Mucosa of stomach (tissue), 1 donor: ENCODE data around the gene RNF207.

Experiments
- H3K27me3 ChIP-seq: one replicate; pipeline ENCODE4 v1.7.0; 2013; ENCODE audit warnings: mild to moderate bottlenecking, low read length; ENCODE audit not compliant: control insufficient read depth, insufficient read depth
- H3K36me3 ChIP-seq: one replicate; pipeline ENCODE4 v1.7.0; 2013; ENCODE audit warnings: low read length; ENCODE audit not compliant: control insufficient read depth, insufficient read depth
- H3K4me1 ChIP-seq: one replicate; pipeline ENCODE4 v1.7.0; 2013; ENCODE audit warnings: mild to moderate bottlenecking, low read length; ENCODE audit not compliant: control insufficient read depth, insufficient read depth
- H3K4me3 ChIP-seq: one replicate; pipeline ENCODE4 v1.7.0; 2013; ENCODE audit warnings: low read length
- H3K9ac ChIP-seq: one replicate; pipeline ENCODE4 v1.7.0; 2013; ENCODE audit warnings: mild to moderate bottlenecking, low read length, moderate library complexity
- H3K9me3 ChIP-seq: one replicate; pipeline ENCODE4 v1.7.0; 2013; ENCODE audit warnings: mild to moderate bottlenecking, low read length, moderate library complexity; ENCODE audit not compliant: control insufficient read depth
- donor health status: Pancreatic carcinoma.

RNF207 gene

DNA sequence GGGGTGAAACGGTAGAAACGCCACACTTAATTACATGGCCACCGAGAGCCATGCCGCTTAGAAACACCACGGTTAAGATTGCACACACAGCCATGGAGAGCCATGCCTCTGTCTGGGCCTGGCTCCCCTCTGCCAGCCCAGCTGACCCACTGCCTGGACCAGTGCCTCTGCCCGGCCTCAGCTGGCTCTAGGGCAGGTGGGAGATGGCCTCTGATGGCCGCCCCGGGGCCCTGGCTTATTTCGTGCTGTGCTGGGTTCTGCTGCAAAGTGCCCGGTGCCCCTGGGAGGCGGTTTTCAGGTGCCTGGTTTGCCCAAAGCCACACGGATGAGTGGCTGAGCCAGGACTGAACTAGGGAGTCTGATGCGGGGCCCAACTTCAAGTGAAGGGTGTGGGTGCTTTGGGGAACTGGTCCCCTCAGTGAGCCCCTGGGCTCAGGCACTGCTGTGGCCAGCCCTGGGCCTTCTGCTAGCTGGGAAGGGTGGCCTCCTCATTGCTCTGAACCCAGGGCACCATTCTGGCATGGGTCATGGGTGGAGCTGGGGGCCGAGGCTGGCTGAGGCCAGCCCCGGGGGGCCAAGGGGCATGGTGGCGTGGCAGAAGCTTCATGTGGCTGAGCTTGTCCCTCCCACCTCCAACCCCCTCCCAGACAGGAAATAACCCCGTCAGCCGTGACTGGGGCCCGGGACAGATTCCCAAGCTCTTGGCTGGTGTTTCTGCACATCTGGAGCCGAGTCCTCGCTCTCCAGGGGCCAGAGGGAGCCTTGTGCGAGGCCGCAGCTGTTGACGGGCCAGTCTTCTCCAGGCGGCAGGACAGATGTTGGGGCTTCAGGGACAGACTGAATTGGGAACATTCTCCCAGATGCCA, 56.9 kb downstream of the RNF207 start:
- peaks cover 9% of the 10 kb centered on the region for H3K4me1 ChIP-seq
- H3K36me3 ChIP-seq = no peaks in the 10 kb centered on the region
- no peak overlapping the region for H3K4me3 ChIP-seq
- H3K9me3 ChIP-seq = no peaks in the 10 kb centered on the region
- peaks cover 18% of the 10 kb centered on the region for H3K27me3 ChIP-seq
- H3K9ac ChIP-seq = no peak overlapping the region

DNA sequence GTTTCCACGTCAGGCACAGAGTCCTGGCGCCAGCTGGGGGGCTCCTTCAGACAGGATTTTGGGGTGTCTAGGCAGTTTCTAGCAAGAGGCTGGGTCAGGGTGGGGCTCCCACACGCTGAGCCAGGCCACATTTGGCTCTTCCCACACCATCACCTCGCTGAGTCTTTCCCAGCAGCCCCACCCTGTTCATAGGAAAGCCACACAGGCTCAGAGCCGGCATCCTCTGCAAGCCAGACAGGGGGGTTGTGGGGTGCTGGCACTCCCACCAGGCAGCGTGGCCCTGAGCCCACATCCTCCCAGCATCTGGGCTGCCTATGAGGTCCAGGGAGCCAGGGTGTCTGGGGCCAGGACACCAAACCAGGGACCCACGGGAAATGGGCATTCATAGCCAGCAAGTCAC, 57.8 kb downstream of the RNF207 start:
- H3K36me3 ChIP-seq = no peaks in the 10 kb centered on the region
- H3K27me3 ChIP-seq = peaks cover 18% of the 10 kb centered on the region
- H3K9ac ChIP-seq = no peak overlapping the region
- no peaks in the 10 kb centered on the region for H3K9me3 ChIP-seq
- H3K4me1 ChIP-seq = peaks cover 9% of the 10 kb centered on the region
- H3K4me3 ChIP-seq = no peak overlapping the region

DNA sequence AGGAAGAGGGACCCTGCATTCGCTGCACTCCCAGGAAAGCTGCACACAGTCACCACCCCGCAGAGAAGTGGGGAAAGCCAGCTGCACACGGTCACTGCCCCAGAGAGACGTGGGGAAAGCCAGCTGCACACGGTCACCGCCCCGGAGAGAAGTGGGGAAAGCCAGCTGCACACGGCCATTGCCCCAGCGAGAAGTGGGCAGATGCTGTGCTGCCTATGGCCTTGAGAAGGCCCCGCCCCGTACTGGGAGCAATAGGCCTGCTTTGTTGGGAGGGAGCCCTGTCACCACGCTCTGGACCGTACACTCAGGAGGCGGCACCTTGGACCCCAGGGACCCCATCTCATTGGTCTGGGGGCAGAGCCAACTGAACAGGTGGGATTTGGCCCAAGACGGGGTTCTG, 59.2 kb downstream of the RNF207 start:
- Histone ChIP-seq H3K4me3 (no peak overlapping the region), H3K36me3 (no peaks in the 10 kb centered on the region), H3K9me3 (no peaks in the 10 kb centered on the region), H3K27me3 (peaks cover 13% of the 10 kb centered on the region), H3K4me1 (peaks cover 12% of the 10 kb centered on the region), H3K9ac (no peak overlapping the region)

DNA sequence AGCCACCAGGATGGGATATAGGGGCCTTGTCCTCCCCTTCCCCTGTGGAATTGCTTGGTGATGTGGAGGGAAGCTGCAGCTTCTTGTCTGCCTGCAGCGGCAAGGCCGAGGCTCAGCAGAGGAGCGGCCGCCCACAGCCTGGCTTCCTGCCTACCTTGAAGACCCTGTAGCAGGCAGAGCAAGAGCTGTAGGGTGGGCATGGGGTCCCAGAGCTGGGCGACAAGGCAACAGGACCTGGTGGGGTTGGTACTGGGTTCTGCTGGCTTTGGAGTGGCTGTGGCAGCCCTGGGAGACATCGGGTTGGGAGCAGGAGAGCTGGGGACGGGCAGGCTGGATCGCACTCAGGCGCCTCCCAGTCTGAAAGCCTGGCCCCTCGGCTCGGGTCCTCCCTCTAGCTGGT, 60.7 kb downstream of the RNF207 start:
- Histone ChIP-seq H3K27me3 (peaks cover 8% of the 10 kb centered on the region), H3K4me1 (peaks cover 22% of the 10 kb centered on the region), H3K36me3 (no peaks in the 10 kb centered on the region), H3K9me3 (no peaks in the 10 kb centered on the region), H3K9ac (no peak overlapping the region), H3K4me3 (no peak overlapping the region)

DNA sequence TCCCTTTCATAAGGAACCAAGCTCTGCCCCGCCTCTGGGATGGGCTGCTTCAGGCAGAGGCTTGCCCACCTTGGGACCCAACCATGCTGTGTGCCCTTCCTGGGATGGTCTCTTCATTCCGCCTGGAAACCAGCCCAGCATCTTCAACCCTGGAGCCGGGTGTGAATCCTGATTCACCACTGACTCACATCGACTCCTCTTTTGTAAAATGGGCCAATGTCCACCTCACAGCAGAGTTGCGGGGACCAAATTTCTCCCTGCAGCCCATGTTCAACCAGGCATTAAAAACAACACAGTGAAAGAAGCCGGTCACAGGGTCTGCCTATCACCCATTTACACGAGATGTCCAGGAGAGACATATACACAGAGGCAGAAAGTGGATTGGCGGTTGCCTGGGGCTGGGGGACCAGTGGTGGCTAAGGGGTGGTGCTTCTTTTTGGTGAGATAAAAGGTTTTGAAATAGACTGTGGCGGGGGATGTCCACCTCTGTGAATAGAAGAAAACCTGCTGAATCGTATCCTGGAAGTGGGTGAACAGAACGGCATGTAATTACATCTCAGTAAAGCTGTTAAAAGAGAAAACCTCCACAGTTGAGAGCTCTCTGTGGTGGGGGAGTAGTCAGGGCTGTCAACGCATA, 61.9 kb downstream of the RNF207 start:
- peaks cover 24% of the 10 kb centered on the region for H3K4me1 ChIP-seq
- no peaks in the 10 kb centered on the region for H3K36me3 ChIP-seq
- no peaks in the 10 kb centered on the region for H3K27me3 ChIP-seq
- H3K9me3 ChIP-seq = no peaks in the 10 kb centered on the region
- no peak overlapping the region for H3K9ac ChIP-seq
- H3K4me3 ChIP-seq = no peak overlapping the region

DNA sequence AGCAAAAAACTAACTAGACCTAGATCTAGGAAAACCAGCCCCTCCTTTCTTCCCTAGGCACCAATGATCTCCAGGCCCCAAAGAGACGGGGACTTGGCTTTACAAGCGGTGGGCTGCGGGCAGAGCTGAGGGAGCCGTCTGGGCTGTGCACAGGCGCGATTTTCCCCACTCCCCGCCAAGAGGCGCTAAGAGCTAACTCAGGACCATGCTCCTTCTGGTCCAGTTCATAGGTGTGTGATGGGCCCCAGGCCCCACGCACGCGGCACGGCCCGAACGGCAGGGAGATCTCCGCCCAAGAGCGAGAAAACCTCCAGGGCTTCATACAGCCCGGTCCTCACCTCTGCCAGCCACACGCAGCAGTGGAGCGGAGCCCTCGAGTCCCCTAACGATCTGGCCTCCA, 62.5 kb downstream of the RNF207 start:
- Histone ChIP-seq H3K4me1 (peaks cover 24% of the 10 kb centered on the region), H3K36me3 (no peaks in the 10 kb centered on the region), H3K27me3 (no peaks in the 10 kb centered on the region), H3K9ac (no peak overlapping the region), H3K9me3 (no peaks in the 10 kb centered on the region), H3K4me3 (no peak overlapping the region)

DNA sequence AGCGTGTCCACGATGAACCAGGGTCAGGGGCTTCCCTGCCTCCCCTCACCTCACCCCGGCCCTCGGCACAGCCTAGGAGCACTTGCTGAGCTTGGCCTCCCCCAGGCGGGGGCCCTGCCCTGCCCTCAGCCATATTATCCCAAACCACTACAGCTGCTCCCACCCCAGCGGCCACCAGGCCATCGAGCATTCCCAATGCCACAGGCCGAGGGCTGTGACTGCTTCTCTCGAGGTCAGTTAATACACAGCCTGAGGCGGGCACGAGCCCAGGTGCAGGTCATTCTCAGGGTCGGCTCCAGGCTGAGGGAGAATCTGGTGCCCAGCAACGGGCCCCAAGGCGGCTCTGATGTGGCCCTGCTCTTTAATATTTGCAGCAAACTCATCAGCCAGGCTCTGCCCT, 63.4 kb downstream of the RNF207 start:
- no peak overlapping the region for H3K4me3 ChIP-seq
- H3K27me3 ChIP-seq = no peaks in the 10 kb centered on the region
- H3K4me1 ChIP-seq = peaks cover 24% of the 10 kb centered on the region
- H3K36me3 ChIP-seq = no peaks in the 10 kb centered on the region
- no peaks in the 10 kb centered on the region for H3K9me3 ChIP-seq
- H3K9ac ChIP-seq = no peak overlapping the region

DNA sequence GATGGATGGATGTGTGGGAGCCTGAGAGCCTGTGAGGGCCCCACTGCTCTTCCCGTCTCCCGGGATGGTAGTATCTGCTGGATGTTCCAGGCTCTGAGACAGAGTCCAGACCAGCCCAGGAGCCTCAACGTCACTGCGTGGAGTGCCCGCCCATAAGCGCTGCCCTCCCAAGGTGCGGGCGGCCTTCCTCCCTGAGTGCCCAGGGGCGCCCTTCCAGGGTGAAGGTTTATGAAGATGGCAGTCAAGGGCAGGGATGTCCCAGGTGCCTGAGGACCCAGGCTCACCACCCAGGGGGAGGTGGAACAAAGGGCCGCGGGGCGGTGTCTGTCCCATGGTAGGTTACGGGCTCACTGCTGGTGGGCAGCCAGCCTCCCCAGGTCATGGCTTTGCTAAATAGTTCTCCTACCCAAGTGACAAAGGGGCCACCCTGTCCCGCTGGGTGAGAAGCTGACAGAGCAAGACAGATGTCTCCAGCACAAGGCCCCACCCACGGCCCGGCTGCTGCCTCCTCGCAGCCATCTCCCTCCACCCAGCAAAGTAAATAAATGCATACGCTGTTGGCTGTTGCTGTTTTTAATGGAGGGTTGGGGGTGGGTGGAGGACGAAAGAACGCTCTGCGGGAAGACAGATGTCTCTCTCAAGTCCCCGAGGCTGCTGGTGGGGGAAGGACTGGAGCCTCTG, 63.9 kb downstream of the RNF207 start:
- Histone ChIP-seq H3K36me3 (no peaks in the 10 kb centered on the region), H3K27me3 (no peaks in the 10 kb centered on the region), H3K4me3 (no peak overlapping the region), H3K4me1 (peaks cover 24% of the 10 kb centered on the region), H3K9me3 (no peaks in the 10 kb centered on the region), H3K9ac (no peak overlapping the region)

DNA sequence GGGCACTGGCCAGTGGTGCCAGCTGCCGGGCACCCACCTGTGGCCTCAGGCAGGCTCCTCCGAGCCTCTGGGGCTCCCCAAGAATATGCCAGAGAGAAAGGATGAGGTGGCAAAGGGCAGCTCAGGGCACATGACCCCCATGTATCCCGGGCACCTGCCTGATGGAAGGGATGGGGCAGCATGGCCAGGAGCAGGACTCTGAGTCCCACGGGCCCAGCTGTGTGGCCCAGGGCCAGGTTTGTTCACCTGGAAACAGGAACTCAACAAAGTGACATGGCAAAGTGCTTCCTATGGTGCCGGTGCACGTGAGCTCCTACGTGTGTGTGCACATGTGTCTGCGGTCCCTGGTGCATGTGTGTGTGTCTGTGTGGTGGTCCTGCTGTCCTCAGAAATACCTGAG, 64.5 kb downstream of the RNF207 start:
- H3K4me3 ChIP-seq = no peak overlapping the region
- H3K4me1 ChIP-seq = peaks cover 24% of the 10 kb centered on the region
- no peaks in the 10 kb centered on the region for H3K27me3 ChIP-seq
- H3K36me3 ChIP-seq = no peaks in the 10 kb centered on the region
- no peak overlapping the region for H3K9ac ChIP-seq
- H3K9me3 ChIP-seq = no peaks in the 10 kb centered on the region
